H9 (cell line): ENCODE results near the gene CYP27C1. TPM values are rescaled to one million over a fixed set of nuclear protein-coding genes. Genes with fewer than 3 reads are reported as not detected.

Experiments used
- DNase-seq: peaks from one replicate; pipeline ENCODE4 v3.0.0-alpha.2; 2017
- H2AFZ ChIP-seq: one replicate; pipeline ENCODE4 v1.6.1; 2013; ENCODE audit warnings: mild to moderate bottlenecking, low read length, control low read depth, moderate library complexity
- H2AK5ac ChIP-seq: 2 replicates; pipeline ENCODE4 v1.6.1; 2013; ENCODE audit warnings: low read length, control low read depth, mixed read lengths; ENCODE audit not compliant: insufficient read length
- H2BK120ac ChIP-seq: one replicate; pipeline ENCODE4 v1.6.1; 2013; ENCODE audit warnings: low read depth, mild to moderate bottlenecking, low read length, control low read depth, inconsistent platforms; ENCODE audit not compliant: poor library complexity, severe bottlenecking
- H2BK12ac ChIP-seq: 2 replicates; pipeline ENCODE4 v1.6.1; 2013; ENCODE audit warnings: low read length, control low read depth, mixed read lengths, low read depth; ENCODE audit not compliant: insufficient read length
- H2BK15ac ChIP-seq: 2 replicates; pipeline ENCODE4 v1.6.1; 2013; ENCODE audit warnings: low read depth, low read length, control low read depth
- H2BK20ac ChIP-seq: one replicate; pipeline ENCODE4 v1.6.1; 2013; ENCODE audit warnings: low read depth, mild to moderate bottlenecking, low read length, control low read depth, inconsistent platforms; ENCODE audit not compliant: poor library complexity, severe bottlenecking
- H2BK5ac ChIP-seq: 2 replicates; pipeline ENCODE4 v1.6.1; 2013; ENCODE audit warnings: low read length, control low read depth, mixed read lengths; ENCODE audit not compliant: insufficient read length
- H3K14ac ChIP-seq: 2 replicates; pipeline ENCODE4 v1.6.1; 2013; ENCODE audit warnings: low read length, control low read depth; ENCODE audit not compliant: insufficient read depth
- H3K18ac ChIP-seq: 2 replicates; pipeline ENCODE4 v1.6.1; 2013; ENCODE audit warnings: low read depth, mild to moderate bottlenecking, mixed read lengths, low read length, control low read depth; ENCODE audit not compliant: insufficient read length
- H3K23ac ChIP-seq: 2 replicates; pipeline ENCODE4 v1.6.1; 2013; ENCODE audit warnings: low read length, control low read depth, mixed read lengths, low read depth; ENCODE audit not compliant: insufficient read length
- H3K23me2 ChIP-seq: 2 replicates; pipeline ENCODE4 v1.6.1; 2013; ENCODE audit warnings: low read depth, mild to moderate bottlenecking, mixed read lengths, low read length, control low read depth; ENCODE audit not compliant: insufficient read length, poor library complexity, severe bottlenecking
- H3K27ac ChIP-seq: 2 replicates; pipeline ENCODE4 v1.5.1; 2013; ENCODE audit warnings: low read length, control low read depth, mixed read lengths, low read depth; ENCODE audit not compliant: insufficient read length
- H3K27me3 ChIP-seq: 2 replicates; pipeline ENCODE4 v1.6.1; 2013; ENCODE audit warnings: low read length, control low read depth, inconsistent platforms; ENCODE audit not compliant: insufficient read depth
- H3K4ac ChIP-seq: 2 replicates; pipeline ENCODE4 v1.6.1; 2013; ENCODE audit warnings: low read depth, mild to moderate bottlenecking, control low read depth, inconsistent platforms, low read length, moderate library complexity
- H3K4me1 ChIP-seq: 2 replicates; pipeline ENCODE4 v1.6.1; 2013; ENCODE audit warnings: low read length, control low read depth, inconsistent platforms; ENCODE audit not compliant: insufficient read depth
- H3K4me2 ChIP-seq: 2 replicates; pipeline ENCODE4 v1.6.1; 2013; ENCODE audit warnings: low read length, control low read depth, mixed read lengths; ENCODE audit not compliant: insufficient read length, insufficient read depth
- H3K56ac ChIP-seq: 2 replicates; pipeline ENCODE4 v1.6.1; 2013; ENCODE audit warnings: low read depth, mild to moderate bottlenecking, mixed read lengths, low read length, control low read depth; ENCODE audit not compliant: insufficient read length
- H3K79me1 ChIP-seq: 2 replicates; pipeline ENCODE4 v1.6.1; 2013; ENCODE audit warnings: low read depth, mild to moderate bottlenecking, moderate library complexity, low read length, control low read depth, inconsistent platforms; ENCODE audit not compliant: insufficient read depth, poor library complexity, severe bottlenecking
- H3K79me2 ChIP-seq: 2 replicates; pipeline ENCODE4 v1.6.1; 2013; ENCODE audit warnings: low read length, control low read depth, inconsistent platforms; ENCODE audit not compliant: insufficient read depth
- H3K9ac ChIP-seq: 2 replicates; pipeline ENCODE4 v1.6.1; 2013; ENCODE audit warnings: low read length, control low read depth, mixed read lengths; ENCODE audit not compliant: insufficient read length; ENCODE audit errors: extremely low read depth
- H3K9me3 ChIP-seq: one replicate; pipeline ENCODE4 v1.6.1; 2013; ENCODE audit warnings: low read depth, low read length, inconsistent platforms; ENCODE audit not compliant: control insufficient read depth
- H3T11ph ChIP-seq: one replicate; pipeline ENCODE4 v1.6.1; 2013; ENCODE audit warnings: mild to moderate bottlenecking, low read length, control low read depth, inconsistent platforms
- H4K20me1 ChIP-seq: one replicate; pipeline ENCODE4 v1.6.1; 2013; ENCODE audit not compliant: control insufficient read depth, insufficient read length, insufficient read depth
- H4K5ac ChIP-seq: 2 replicates; pipeline ENCODE4 v1.6.1; 2013; ENCODE audit warnings: low read depth, mild to moderate bottlenecking, mixed read lengths, low read length, control low read depth; ENCODE audit not compliant: insufficient read length
- H4K8ac ChIP-seq: replicated peaks from 2 replicates; pipeline ENCODE4 v1.6.1; 2013; ENCODE audit warnings: low read length, control low read depth, mixed read lengths, low read depth; ENCODE audit not compliant: insufficient read length
- H4K91ac ChIP-seq: 2 replicates; pipeline ENCODE4 v1.6.1; 2013; ENCODE audit warnings: low read depth, mild to moderate bottlenecking, moderate library complexity, mixed read lengths, low read length, control low read depth; ENCODE audit not compliant: insufficient read length
- H3K27ac Mint-ChIP-seq, 3 experiments: 2 replicates in 2 of 3; 3 replicates in 1 of 3; pipeline ENCODE4 v1.8.0; 2020 to 2021; ENCODE audit warnings: mixed read lengths in 3 of 3, mild to moderate bottlenecking in 1 of 3, moderate library complexity in 1 of 3
- H3K27me3 Mint-ChIP-seq: 2 replicates; pipeline ENCODE4 v1.8.0; 2021; ENCODE audit warnings: low read depth, mild to moderate bottlenecking, moderate library complexity, mixed read lengths
- H3K36me3 Mint-ChIP-seq, 3 experiments: 2 replicates in 2 of 3; 3 replicates in 1 of 3; pipeline ENCODE4 v1.8.0; 2020 to 2021; ENCODE audit warnings: low read depth in 3 of 3, mixed read lengths in 3 of 3; ENCODE audit not compliant: insufficient read depth in 1 of 3
- H3K4me1 Mint-ChIP-seq, 2 experiments: 2 replicates each; pipeline ENCODE4 v1.8.0; 2020; ENCODE audit warnings: mixed read lengths in 2 of 2
- H3K4me3 Mint-ChIP-seq, 2 experiments: 2 replicates in 1 of 2; 3 replicates in 1 of 2; pipeline ENCODE4 v1.8.0; 2020 to 2021; ENCODE audit warnings: mild to moderate bottlenecking in 2 of 2, mixed read lengths in 2 of 2, moderate library complexity in 1 of 2
- H3K9me3 Mint-ChIP-seq, 2 experiments: 2 replicates in 1 of 2; 3 replicates in 1 of 2; pipeline ENCODE4 v1.8.0; 2020; ENCODE audit warnings: mild to moderate bottlenecking in 2 of 2, mixed read lengths in 2 of 2, moderate library complexity in 1 of 2
- CTCF ChIP-seq: fragments of 200-600 bp; sonication (generic); conservative IDR thresholded peaks from 3 replicates; pipeline ENCODE4 v1.8.0; 2021; ENCODE audit warnings: antibody characterized with exemption, mild to moderate bottlenecking
- WGBS: extraction: QIAGEN DNeasy Blood & Tissue Kit; methylation state at CpG from one replicate; pipeline ENCODE4 v1.1.7; 2013; ENCODE audit warnings: missing lambda C conversion rate, low lambda C conversion rate, mixed read lengths; ENCODE audit not compliant: insufficient read length; ENCODE audit errors: extremely low coverage; 5-methylcytosine and 5-hydroxymethylcytosine counted together
- total RNA-seq: library from RNA; stranded (reverse); gene quantifications from 2 replicates; pipeline ENCODE4 v1.2.1, GENCODE V29; 2021

CYP27C1 gene
- total RNA-seq, 1 experiment from 2014 or later: 2.3 TPM

- no peak overlapping the region for H4K91ac ChIP-seq
- no peak overlapping the region for H3K18ac ChIP-seq
- H2BK15ac ChIP-seq: no peak overlapping the region
- Mint-ChIP-seq H3K4me3 (no peak overlapping the region), H3K9me3 (peaks cover 18 to 19% of the 10 kb centered on the region in 2 experiments), H3K27ac (no peak overlapping the region), H3K36me3 (peaks cover 0 to 10% (median 8%) of the 10 kb centered on the region in 3 experiments; a peak in 5 of 7 replicates), H3K27me3 (peaks cover 17% of the 10 kb centered on the region), H3K4me1 (peaks cover 7 to 9% of the 10 kb centered on the region in 2 experiments)
- no peak overlapping the region for H4K5ac ChIP-seq
- no peak overlapping the region for H3K23ac ChIP-seq
- no peaks in the 10 kb centered on the region for H3K79me2 ChIP-seq
- H3K4me2 ChIP-seq: no peak overlapping the region
- H2BK20ac ChIP-seq: no peak overlapping the region
- H2AFZ ChIP-seq: no peak overlapping the region
- no peaks in the 10 kb centered on the region for H4K20me1 ChIP-seq
- H3T11ph ChIP-seq: no peak overlapping the region
- no peak overlapping the region for H3K56ac ChIP-seq
- no peak overlapping the region for H2BK120ac ChIP-seq
- no peak overlapping the region for H3K4ac ChIP-seq
- no peak overlapping the region for H2BK12ac ChIP-seq
- H3K23me2 ChIP-seq: no peaks in the 10 kb centered on the region
- no peaks in the 10 kb centered on the region for H3K4me1 ChIP-seq
- no peaks in the 10 kb centered on the region for H3K27me3 ChIP-seq
- H2BK5ac ChIP-seq: no peak overlapping the region
- no CpG with 5 or more reads among the region's 19 CpGs for WGBS
- no peak overlapping the region for H3K27ac ChIP-seq
- H3K79me1 ChIP-seq: no peaks in the 10 kb centered on the region
- no peak overlapping the region for H3K9ac ChIP-seq
- no peaks in the 10 kb centered on the region for H3K9me3 ChIP-seq
- no peak overlapping the region for H4K8ac ChIP-seq
- no peak overlapping the region for H2AK5ac ChIP-seq
- no peak for DNase-seq
- no peak overlapping the region for H3K14ac ChIP-seq
- no peak for TF ChIP-seq CTCF
Observed at GRCh38 chr2:127175751-127176354, 44.2 kb downstream of the CYP27C1 start.
